Uterus (tissue), 4 donors: ENCODE data around the gene PLK1. TPM values are rescaled to one million over a fixed set of nuclear protein-coding genes. Genes with fewer than 3 reads are reported as not detected.
A peak's percentile ranks its signal among the peaks of the same experiment; 100 is the strongest.
"Not testable (repeated sequence)": the region's sequence is repeated elsewhere in the genome, so short reads cannot be mapped to it uniquely, and the experiment has no call there.

ENCODE experiments used
- DNase-seq, 2 donors: peaks; one replicate each; pipeline ENCODE4 v3.0.0-alpha.2; 2019 to 2020
- H3K27ac ChIP-seq, 2 donors: fragments of 200-600 bp; sonication (generic); 1 replicate in 1 of 2; 2 replicates in 1 of 2; pipeline ENCODE4 v1.5.1; 2016 to 2018
- H3K27me3 ChIP-seq, 2 donors: fragments of 200-600 bp; sonication (generic); one replicate each; pipeline ENCODE4 v1.5.1; 2018 to 2019; ENCODE audit warnings: control low read depth in 1 of 2
- H3K36me3 ChIP-seq, 2 donors: fragments of 200-600 bp; sonication (generic); one replicate each; pipeline ENCODE4 v1.5.1; 2019; ENCODE audit warnings: control low read depth in 1 of 2
- H3K4me1 ChIP-seq, 2 donors: fragments of 200-600 bp; sonication (generic); one replicate each; pipeline ENCODE4 v1.5.1; 2018 to 2019; ENCODE audit warnings: control low read depth in 1 of 2
- H3K4me3 ChIP-seq, 2 donors: fragments of 200-600 bp; sonication (generic); 1 replicate in 1 of 2; 2 replicates in 1 of 2; pipeline ENCODE4 v1.5.1; 2018 to 2019; ENCODE audit warnings: mild to moderate bottlenecking in 1 of 2
- H3K9me3 ChIP-seq, 2 donors: fragments of 200-600 bp; sonication (generic); one replicate each; pipeline ENCODE4 v1.5.1; 2019; ENCODE audit warnings: control low read depth in 1 of 2
- POLR2A ChIP-seq, 2 donors: fragments of 450-650 bp; IDR thresholded peaks; one replicate each; pipeline ENCODE4 v1.6.1; 2016; ENCODE audit warnings: antibody characterized with exemption in 2 of 2, mild to moderate bottlenecking in 1 of 2, moderate library complexity in 1 of 2
- intact Hi-C: fragments of 100-400 bp; cut with DNase I; formaldehyde crosslinking; loops from one replicate; pipeline ENCODE4 v1.15.1; 2023; ENCODE audit warnings: low total_unique reads
- total RNA-seq, 4 donors: library from RNA; depleted of rRNA in 3 of 4; stranded (reverse); fragments of >200 nt in 3 of 4; gene quantifications; one replicate each; pipeline versions ENCODE4 v1.1.0 to v1.2.4, GENCODE V29; 2014 to 2023
- TF ChIP-seq, protein P1 (sequence below), 4 experiments: fragments of 200-600 bp in 2 of 4; fragments of 450-650 bp in 2 of 4; sonication (generic) in 2 of 4; IDR thresholded peaks; one replicate each; pipeline ENCODE4 v1.5.1; 2016 to 2019; ENCODE audit warnings: antibody characterized with exemption in 4 of 4, mild to moderate bottlenecking in 2 of 4, moderate library complexity in 1 of 4
- donor health status: DM: yes; HTN: yes; CAD: no.

Gene PLK1
- total RNA-seq, result 10 to 100 TPM in 1 of 4 donors, 1 to 10 TPM in 2, not detected in 1; 3.4 to 10.7 (median 4.4) TPM

- H3K4me3 ChIP-seq, result peak within 1 kb of the TSS; percentile 38 to 39
- intact Hi-C loops, result no loop called here
- peak; percentile 32 to 62 for DNase-seq
- H3K27ac ChIP-seq, result no peak within 1 kb of the TSS
- H3K36me3 ChIP-seq, result no peaks in the 10 kb centered on the region
- TF ChIP-seq, protein P1, sequence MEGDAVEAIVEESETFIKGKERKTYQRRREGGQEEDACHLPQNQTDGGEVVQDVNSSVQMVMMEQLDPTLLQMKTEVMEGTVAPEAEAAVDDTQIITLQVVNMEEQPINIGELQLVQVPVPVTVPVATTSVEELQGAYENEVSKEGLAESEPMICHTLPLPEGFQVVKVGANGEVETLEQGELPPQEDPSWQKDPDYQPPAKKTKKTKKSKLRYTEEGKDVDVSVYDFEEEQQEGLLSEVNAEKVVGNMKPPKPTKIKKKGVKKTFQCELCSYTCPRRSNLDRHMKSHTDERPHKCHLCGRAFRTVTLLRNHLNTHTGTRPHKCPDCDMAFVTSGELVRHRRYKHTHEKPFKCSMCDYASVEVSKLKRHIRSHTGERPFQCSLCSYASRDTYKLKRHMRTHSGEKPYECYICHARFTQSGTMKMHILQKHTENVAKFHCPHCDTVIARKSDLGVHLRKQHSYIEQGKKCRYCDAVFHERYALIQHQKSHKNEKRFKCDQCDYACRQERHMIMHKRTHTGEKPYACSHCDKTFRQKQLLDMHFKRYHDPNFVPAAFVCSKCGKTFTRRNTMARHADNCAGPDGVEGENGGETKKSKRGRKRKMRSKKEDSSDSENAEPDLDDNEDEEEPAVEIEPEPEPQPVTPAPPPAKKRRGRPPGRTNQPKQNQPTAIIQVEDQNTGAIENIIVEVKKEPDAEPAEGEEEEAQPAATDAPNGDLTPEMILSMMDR (IDR thresholded peaks at IDR 0.05), result peak in 3 of 4 experiments; percentile 7 to 22 (median 17)
- TF ChIP-seq POLR2A (IDR thresholded peaks at IDR 0.05), result no peak
- no peaks in the 10 kb centered on the region for H3K27me3 ChIP-seq
- H3K9me3 ChIP-seq, result no peaks in the 10 kb centered on the region
- no peaks in the 10 kb centered on the region for H3K4me1 ChIP-seq
Observed at GRCh38 chr16:23678430-23679273, at the start of gene PLK1. TSS of gene PLK1 (plus strand) at chr16:23678889. CDS start at chr16:23678933, 44 bp downstream.

DNA sequence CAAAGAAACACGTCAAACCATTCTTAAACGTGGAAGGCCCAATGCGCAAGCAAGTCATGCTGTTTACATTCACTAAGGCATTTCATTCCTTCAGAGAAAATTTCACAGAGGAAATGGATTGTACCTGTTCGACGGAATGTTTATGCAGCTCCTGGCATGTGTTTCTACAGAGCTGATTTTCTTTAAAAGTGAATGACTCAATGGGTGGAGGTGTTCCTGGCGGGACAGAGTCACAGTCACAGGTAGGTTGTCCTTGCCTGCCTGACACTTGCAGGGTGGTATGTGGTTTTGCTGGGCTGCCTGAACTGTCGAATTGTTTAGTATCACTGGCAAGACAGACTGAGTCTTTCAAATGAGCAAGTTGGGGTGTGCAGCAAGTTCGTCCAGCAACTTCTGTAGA is 49.2 kb upstream of the PLK1 start:
- no peaks in the 10 kb centered on the region for H3K36me3 ChIP-seq
- no peak overlapping the region for H3K4me3 ChIP-seq
- H3K4me1 ChIP-seq, result no peaks in the 10 kb centered on the region
- H3K27ac ChIP-seq, result no peak overlapping the region
- H3K27me3 ChIP-seq, result no peaks in the 10 kb centered on the region
- DNase-seq, result no peak
- intact Hi-C loops, result no loop called here
- H3K9me3 ChIP-seq, result no peaks in the 10 kb centered on the region
- no peak for TF ChIP-seq POLR2A (IDR thresholded peaks at IDR 0.05)
- TF ChIP-seq, protein P1 (IDR thresholded peaks at IDR 0.05), result no peak

DNA sequence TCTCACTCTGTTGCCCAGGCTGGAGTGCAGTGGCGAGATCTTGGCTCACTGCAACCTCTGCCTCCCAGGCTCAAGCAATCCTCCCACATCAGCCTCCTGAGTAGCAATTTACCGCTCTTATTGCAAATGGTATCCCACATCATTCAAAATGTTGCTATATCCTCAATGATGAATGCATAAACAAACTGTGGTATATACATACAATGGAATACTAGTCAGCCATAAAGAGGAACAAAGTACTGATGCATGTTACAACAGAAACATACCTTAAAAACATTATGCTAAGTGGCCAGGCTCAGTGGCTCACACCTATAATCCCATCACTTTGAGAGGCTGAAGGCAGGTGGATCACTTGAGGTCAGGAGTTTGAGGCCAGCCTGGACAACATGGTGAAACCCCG is 46.8 kb upstream of the PLK1 start:
- intact Hi-C loops, H3K4me3 ChIP-seq, H3K4me1 ChIP-seq, H3K27ac ChIP-seq, H3K9me3 ChIP-seq, H3K27me3 ChIP-seq, H3K36me3 ChIP-seq, DNase-seq: not testable (repeated sequence)

DNA sequence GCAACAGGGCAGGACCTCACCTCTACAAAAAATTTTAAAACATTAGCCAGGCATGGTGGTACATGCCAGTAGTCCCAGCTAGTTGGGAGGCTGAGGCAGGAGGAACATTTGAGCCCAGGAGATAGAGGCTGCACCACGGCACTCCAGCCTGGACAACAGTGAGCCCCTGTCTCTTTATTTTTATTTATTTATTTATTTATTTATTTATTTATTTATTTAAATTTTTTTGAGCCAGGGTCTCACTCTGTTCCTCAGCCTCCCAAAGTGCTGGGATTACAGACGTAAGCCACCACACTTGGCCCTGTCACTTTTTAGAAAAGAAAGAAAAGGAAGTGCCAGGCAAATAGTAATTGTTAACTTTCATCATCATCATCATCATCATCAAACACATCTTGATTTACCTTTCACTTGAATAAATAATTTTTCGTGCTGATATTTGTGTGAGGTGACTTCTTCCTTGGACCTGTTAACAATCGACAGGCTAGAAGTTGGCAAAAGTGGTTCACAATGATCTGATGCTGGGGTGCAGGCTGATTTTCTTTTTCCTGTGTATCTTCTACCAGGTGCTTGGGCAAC is 44.1 kb upstream of the PLK1 start:
- H3K27ac ChIP-seq, result no peak overlapping the region
- no peak overlapping the region for H3K4me3 ChIP-seq
- TF ChIP-seq, protein P1 (IDR thresholded peaks at IDR 0.05), result no peak
- no peak for TF ChIP-seq POLR2A (IDR thresholded peaks at IDR 0.05)
- H3K4me1 ChIP-seq, result peaks cover 0 to under 1% of the 10 kb centered on the region in 2 donors
- no peaks in the 10 kb centered on the region for H3K27me3 ChIP-seq
- H3K36me3 ChIP-seq, result no peaks in the 10 kb centered on the region
- H3K9me3 ChIP-seq, result no peaks in the 10 kb centered on the region
- intact Hi-C loops, result no loop called here
- DNase-seq, result no peak

DNA sequence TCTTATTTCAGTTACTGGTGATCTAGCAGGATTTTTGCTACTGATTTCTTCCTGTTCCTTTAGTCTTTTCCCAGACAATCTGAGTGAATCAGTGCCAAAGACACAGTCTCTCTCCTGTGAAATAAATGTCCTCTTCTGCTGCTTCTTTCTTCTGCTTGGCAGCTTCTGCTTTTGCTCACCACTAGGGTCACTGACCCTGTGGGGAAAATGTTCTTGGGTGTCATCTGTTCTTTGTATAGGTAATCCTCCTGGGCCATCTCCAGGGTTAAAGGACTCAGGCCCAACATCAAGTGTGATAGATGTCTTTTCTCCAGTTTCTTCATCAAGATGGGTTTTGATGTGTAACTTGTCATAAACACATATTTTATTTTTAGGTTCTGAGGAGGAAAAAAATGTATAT is 42.7 kb upstream of the PLK1 start:
- Histone ChIP-seq H3K27me3 (no peaks in the 10 kb centered on the region), H3K4me3 (no peak overlapping the region), H3K4me1 (peaks cover 0 to 9% of the 10 kb centered on the region in 2 donors), H3K36me3 (no peaks in the 10 kb centered on the region), H3K27ac (no peak overlapping the region), H3K9me3 (no peaks in the 10 kb centered on the region)
- intact Hi-C loops, result no loop called here
- no peak for DNase-seq
- TF ChIP-seq, protein P1 (IDR thresholded peaks at IDR 0.05), result no peak
- TF ChIP-seq POLR2A (IDR thresholded peaks at IDR 0.05), result no peak
